ENCODE measurements around the gene ROBO2.

Gene ROBO2

GRCh38 chr3:77267589-77267988, 227.7 kb downstream of the ROBO2 start:
- no peak for DNase-seq

- DNase-seq = no peak
These were observed 231.4 kb downstream of the ROBO2 start for GRCh38 chr3:77271306-77271705.

GRCh38 chr3:77271711-77272110, 231.8 kb downstream of the ROBO2 start:
- DNase-seq = no peak

DNA sequence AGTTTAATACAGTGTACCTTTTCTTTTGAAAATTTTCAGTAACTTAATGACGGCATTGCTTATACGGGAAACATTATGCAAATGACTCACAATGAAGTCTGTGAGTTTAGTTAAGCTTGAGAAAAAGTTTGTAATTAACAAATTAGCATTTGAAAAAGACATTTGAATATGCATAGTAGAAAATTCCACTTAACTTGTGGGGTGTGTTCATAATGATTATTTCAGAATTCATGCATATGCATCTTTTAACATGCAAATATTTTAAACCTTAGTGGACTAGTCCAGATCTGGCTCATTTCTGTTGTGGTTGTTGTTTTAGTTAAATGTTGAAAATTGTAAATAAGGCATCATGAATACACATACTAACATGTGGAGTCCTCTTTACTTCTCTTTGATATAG, 239.4 kb downstream of the ROBO2 start:
- no peak for DNase-seq

DNA sequence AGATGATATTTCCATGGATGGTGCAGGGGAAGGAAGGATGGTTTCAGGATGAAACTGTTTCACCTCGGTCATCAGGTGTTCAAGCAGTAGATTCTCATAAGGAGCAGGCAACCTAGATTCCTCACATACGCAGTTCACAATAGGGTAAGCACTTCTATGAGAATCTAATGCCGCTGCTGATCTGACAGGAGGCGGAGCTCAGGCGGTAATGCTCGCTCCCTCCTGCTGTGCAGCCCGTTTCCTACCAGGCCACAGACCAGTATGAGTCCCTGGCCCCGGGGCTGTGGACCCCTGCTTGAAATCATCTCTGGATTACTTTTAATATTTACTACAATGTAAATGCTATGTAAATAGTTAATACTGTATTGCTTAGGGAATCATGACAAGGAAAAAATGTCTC, 241.8 kb downstream of the ROBO2 start:
- no peak for DNase-seq

DNA sequence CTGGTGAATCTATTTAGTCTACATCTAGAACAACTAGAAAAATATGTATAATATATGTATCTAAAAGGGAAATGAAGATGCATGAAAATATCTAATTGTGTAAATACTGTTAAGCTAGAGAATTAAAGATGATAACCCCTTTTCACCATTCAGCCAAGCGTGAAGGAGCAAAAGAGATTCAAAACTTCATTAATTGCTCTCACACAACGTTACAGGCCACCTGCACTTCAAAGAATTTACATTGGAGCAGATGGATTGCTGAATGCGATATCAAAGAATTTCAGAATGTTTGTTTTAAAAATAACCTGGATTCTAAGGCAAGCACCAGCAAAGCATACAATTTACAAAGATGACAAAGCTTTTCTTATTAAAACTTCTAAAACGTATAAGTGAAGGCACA, 243.2 kb downstream of the ROBO2 start:
- DNase-seq = no peak

GRCh38 chr3:77288348-77288747, 248.4 kb downstream of the ROBO2 start:
- no peak for DNase-seq

DNA sequence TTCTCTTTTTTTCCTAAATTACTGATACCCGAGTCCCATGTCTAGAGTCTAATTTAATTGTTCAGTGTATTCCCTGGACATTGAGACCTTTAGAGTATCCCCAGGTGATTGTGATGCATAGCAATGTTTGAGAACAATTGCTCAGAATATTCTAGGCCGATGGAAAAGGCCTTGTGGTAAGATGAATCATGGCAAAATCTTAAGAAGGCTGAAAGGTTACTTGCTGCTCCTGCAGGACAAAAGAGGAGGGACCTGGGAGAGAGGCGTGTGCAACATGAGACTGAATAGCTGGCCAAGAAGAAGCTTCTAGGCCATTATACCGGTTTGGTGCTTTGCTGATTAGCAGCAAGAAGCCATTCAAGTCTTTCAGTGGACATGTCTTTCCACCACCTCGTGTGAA, 256.6 kb downstream of the ROBO2 start:
- no peak for DNase-seq

GRCh38 chr3:77298417-77298816, 258.5 kb downstream of the ROBO2 start:
- no peak for DNase-seq

DNA sequence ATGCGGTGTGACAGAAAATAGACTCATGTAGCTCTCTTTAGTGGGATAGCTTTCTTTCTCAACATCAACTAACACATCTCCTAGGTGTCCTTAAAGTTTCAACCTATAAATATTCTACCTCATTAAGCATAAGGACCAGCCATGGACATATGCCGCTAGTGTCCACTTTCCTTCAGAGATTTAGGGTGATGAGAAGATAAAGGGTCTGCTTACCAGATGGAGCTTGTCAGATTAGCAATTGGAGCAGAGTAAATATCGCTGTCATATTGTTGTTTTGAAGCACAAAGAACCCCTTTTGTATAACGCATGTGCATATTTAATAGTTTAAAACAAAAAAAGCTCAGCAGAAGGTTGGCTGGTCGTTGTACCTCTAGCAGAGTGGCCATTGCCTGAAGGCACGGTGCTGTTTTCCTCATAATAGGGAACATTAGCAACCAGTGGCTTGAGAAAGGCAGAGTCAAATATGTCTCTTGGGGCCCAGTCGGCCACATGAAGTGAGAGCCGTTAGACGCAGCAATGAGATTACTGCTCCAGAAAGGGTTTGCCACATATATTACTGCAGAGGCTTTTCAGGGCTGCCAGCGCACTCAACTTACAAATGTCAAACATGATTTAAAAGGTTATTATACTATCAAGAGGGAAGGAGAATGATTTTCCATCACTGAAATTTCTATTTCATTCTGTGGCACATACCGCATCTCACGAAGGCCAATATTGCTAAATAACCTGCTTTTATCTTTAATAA, 264.2 kb downstream of the ROBO2 start:
- DNase-seq = no peak

DNA sequence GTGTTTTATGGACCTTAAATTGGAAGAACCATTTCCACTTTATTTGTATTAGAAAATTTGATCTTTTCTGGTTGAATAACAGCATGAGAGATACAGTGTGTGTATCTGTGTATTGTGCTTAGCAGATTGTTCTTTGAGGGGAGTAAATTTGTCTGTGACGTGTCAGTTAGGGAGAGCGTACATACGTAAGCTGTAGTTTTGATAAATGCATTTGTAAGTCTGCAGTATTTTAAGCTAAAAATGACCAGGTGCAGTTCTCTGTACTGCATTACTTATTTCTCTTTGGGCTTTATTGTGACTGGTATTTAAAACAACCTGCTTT, 264.8 kb downstream of the ROBO2 start:
- no peak for DNase-seq

GRCh38 chr3:77309460-77309859, 269.6 kb downstream of the ROBO2 start:
- no peak for DNase-seq

- DNase-seq = no peak
These were observed 273.9 kb downstream of the ROBO2 start for GRCh38 chr3:77313843-77314242.

DNA sequence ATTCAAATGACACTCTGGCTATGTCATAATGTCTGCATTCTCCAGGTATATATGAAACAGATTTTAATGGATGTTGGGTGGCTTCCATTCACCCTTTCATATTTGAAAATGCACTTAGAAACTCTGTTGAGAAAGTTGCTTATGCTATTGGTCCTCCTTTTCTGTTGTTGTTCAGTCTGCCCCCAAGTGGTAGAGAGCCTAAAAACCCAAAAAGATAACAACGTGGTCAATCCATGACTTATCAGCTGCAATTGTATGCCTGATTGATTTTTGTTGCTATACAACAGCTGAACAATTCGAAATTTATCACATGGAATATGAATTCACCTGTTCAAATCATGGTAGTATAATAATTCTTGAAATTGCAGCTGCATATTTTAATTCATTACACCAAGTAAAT, 279.8 kb downstream of the ROBO2 start:
- DNase-seq = no peak

GRCh38 chr3:77320514-77320913, 280.6 kb downstream of the ROBO2 start:
- no peak for DNase-seq

DNA sequence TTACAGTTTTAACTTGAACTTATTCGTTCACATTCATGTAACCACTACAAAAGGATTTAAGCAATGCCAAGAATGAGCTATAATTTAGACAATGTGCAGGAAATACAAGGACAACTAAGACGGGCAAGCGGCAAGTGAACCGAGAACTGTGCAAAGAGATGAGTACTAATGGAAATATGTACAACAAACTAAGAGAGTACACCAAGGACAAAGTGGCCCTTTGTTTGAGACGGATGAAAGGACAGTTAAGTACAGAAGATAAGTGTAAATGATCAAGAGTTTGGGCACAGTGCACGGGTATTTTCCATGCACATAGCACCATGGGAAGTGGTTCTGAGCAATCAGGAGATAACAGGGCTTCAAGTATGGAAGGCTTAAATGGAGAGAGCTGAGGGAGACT, 281.7 kb downstream of the ROBO2 start:
- no peak for DNase-seq

- no peak for DNase-seq
These were observed 283.7 kb downstream of the ROBO2 start for GRCh38 chr3:77323626-77324025.

- DNase-seq = no peak
These were observed 284.2 kb downstream of the ROBO2 start for GRCh38 chr3:77324105-77324504.

DNA sequence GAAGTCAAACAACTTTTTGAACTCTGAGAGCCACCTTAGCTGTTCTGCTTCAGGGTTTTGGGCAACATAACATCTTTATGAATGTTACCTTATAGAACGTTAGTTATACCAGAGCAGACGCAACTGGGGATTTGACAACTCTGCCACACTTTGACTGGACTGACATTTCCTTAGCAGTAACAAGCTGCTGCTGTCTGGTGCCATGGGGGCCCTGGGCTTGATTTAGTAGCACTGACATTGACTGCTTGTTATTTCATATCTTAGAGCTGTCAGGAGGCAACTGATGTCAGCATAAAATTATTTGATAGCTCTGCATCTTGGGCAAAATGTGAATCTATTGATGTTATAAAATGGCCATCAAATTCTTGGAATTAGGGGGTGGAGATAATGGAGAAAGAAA, 285.4 kb downstream of the ROBO2 start:
- no peak for DNase-seq

DNA sequence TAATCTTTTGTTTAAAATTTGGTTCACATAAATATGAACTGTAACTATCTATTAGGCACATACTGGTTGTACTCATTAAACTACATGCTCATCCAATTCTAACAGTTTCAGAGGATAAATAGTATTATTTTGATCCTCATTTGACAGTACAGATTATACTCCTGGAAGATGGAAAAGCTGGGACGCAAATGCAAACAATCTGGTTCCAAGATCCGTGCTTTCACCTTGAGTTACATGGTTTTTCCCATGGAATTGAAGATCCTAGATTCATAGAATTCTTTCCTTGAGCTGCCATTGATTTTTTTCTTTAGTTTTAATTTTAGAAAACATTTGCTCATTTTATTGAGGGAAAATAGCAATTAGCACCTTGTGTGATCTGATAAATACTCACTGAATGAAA, 285.8 kb downstream of the ROBO2 start:
- no peak for DNase-seq

DNA sequence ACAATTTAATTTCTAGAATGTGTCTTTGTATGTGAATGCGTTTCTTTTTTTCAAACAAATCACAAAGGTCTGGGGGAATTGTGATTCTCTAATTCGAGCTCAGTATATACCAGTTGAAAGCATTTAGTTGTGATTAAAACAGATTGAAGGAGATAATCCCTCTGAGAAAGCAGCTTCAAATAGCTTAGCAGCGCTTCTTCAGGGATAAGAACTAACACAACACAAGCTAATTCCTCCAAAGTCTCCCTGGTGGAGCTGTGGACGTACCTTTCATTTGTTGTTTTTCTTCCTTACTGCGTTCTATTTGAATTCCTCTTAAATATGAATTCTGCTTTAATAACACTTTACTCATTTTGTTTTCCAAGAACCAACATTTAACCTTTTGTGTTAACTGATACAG, 286.7 kb downstream of the ROBO2 start:
- DNase-seq = no peak

- no peak for DNase-seq
These were observed 288.8 kb downstream of the ROBO2 start for GRCh38 chr3:77328690-77329089.

DNA sequence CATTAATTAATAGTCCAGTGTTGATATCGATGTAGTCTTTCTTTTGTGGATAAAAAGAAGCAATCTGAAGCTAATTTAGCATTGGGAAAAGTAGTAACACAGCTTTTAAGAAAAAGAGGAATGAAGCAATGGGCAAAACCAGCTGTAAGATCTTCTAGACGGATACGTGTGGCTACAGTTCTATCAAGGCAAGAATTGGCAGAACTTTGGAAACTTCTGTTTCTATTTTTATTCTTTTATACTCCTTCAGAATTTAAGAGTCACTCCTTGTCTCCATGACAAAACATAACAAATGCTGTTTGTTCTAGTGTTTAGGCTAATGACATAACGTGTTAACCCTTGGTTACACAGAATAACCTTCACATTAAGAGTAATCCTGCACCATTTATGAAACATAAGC, 289.2 kb downstream of the ROBO2 start:
- DNase-seq = no peak

DNA sequence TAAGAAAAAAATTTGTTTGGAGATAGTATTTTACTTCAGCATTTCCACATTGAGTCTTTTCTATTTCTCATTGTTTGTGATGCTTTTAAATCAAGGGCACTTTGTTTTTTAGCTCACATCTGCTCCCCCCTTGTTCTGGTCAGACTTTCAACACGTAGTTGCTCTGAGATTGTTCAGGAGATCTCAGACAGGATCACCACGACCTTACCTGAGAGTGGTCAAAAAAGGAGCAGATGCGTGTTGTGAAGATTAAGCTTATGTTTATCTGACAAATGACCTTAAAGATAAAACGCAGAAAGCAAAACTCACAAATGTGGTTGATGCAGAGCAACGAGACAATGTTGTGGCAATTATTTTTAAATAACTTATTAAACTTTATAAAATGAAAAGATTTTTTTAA, 298.3 kb downstream of the ROBO2 start:
- no peak for DNase-seq

GRCh38 chr3:77342027-77342426, 302.1 kb downstream of the ROBO2 start:
- DNase-seq = no peak

DNA sequence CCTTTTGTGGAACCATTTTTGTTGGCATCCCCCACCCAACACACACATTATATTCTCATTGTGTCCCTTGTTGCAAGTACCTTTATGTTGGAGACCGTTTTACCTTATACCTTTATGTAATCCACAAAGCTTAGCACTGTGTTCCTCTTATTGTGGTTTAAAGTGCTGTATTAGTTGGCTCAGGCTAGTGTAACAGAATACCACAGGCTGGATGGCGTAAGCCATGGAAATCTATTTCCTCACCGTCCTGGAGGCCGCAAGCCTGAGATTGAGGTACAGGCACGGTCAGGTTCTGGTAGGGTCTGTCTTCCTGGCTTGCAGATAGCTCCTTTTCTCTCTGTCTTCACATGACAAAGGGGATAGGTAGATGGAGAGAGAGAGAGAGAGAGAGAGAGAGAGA, 302.8 kb downstream of the ROBO2 start:
- no peak for DNase-seq
